Activated T-cell treated with anti-CD3 and anti-CD28 coated beads for 24 hours (primary cell): ENCODE measurements around the gene KCNQ2.

Experiments used
- DNase-seq: peaks from one replicate; pipeline ENCODE4 v3.0.0-alpha.2; 2020; ENCODE audit warnings: low read depth

The KCNQ2 gene

GRCh38 chr20:63434599-63435378 lies 37.7 kb downstream of the KCNQ2 start:
- DNase-seq, result peak; percentile 74

DNA sequence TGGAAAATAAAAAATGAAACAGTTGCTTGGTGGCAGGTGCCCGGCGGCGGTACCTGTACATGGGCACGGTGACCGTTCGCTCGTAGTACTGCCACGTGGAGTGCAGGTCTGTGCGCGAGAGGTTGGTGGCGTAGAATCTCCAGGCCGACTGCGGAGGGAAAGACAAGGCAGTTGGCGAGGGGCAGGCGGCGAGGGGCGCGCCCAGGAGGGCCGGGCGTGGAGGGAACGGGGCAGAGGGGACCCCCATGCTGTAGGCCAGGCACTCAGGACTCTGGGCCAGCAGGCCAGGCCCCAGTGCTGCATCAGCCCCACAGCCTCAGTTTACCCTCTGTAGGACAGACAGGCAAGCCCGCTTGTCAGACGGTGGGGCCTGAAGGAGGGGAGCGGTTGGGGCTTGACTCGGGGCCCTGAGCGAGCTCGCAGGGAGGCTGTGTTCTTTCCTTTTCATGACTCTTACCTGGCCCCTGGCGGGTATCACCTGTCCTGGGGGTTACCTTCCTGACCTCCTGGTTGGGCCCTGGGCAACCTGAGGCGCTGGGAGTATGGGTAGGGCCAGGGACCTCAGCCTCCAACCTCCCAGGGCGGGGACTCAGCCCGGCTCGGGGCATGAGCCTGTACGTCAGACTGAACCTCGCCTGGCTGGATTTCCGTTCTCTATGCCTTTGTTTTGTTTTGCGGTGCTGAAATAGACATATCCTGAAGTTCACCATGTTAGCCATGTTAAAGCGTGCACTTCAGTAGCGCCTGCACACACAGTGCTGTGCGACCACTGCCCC lies 38.5 kb downstream of the KCNQ2 start:
- DNase-seq, result no peak

- DNase-seq, result no peak
These were observed 39.1 kb downstream of the KCNQ2 start for GRCh38 chr20:63433351-63433750.

GRCh38 chr20:63432577-63433325 lies 39.7 kb downstream of the KCNQ2 start:
- no peak for DNase-seq

DNA sequence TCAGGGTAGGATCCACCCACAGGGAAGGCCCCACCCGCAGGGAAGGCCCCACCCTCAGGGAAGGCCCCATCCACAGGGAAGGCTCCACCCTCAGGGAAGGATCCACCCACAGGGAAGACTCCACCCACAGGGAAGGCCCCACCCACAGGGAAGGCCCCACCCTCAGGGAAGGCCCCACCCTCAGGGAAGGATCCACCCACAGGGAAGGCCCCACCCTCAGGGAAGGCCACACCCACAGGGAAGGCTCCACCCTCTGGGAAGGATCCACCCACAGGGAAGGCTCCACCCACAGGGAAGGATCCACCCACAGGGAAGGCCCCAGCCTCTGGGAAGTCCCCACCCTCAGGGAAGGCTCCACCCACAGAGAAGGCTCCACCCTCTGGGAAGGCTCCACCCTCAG lies 40.5 kb downstream of the KCNQ2 start:
- no peak for DNase-seq

- no peak for DNase-seq
These were observed 41.6 kb downstream of the KCNQ2 start for GRCh38 chr20:63430891-63431290.

GRCh38 chr20:63429992-63430391 lies 42.5 kb downstream of the KCNQ2 start:
- no peak for DNase-seq

GRCh38 chr20:63428906-63429575 lies 43.4 kb downstream of the KCNQ2 start:
- no peak for DNase-seq

- DNase-seq, result no peak
These were observed 44.6 kb downstream of the KCNQ2 start for GRCh38 chr20:63427724-63428330.

- DNase-seq, result no peak
These were observed 45.2 kb downstream of the KCNQ2 start for GRCh38 chr20:63427206-63427605.

- no peak for DNase-seq
These were observed 46.5 kb downstream of the KCNQ2 start for GRCh38 chr20:63425846-63426485.

DNA sequence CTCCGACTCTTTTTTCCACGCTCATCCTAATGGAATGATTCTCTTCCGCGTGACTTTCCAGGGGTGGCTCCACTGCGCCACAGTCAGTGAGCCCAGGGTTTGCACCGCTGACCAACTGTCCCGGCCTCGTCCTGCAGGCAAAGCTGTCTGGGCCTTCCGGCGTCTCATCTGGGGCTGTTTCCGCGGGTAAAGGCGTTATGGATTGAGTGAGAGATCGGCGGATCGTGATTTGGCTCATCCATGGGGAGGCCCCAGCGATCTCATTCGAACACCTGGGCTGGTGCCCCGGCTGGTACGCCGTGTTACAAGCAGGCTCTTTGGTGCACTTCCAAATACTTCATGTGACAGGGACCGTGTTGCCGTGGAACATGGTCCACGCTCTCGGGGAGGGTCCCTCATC lies 47.8 kb downstream of the KCNQ2 start:
- DNase-seq, result no peak

DNA sequence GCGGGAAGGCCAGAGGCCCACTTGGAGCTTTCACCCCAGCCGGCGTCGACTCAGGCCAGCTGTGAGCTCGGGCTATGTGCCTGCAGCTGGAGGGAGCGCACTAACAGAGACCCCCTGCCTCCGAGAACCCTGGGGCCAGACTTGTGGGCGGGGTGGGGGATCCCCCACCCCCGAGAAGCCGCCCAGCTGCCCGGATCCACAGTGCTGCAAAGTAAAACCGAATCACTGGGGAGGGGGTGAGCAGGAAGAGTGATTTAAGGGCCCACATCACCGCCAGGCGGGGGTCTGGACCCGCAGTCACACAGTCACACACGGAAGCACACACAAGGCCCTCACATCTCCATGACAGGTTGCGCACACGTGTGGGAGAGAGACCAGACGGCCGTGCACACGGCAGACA lies 48.7 kb downstream of the KCNQ2 start:
- no peak for DNase-seq

DNA sequence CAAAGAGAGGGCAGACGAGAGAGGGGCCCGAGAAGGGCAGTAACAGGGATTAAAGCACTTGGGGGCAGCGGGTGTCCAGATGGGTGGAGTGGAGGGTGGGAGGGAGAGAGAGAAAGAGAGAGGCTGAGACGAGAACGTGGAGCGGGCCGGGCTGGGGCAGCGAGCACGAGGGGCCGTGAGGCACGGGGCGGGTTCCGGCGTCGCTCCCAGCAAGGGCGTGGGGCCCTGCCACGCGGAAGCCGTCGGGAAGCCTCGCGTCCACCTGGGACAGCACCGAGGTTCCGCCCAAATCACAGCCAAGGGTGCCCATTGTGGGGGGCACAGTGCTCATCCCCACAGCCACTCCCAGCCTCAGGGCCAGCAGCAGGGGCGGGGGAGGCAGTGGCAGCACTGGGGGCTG lies 49.8 kb downstream of the KCNQ2 start:
- no peak for DNase-seq

- no peak for DNase-seq
These were observed 50.5 kb downstream of the KCNQ2 start for GRCh38 chr20:63421913-63422312.

DNA sequence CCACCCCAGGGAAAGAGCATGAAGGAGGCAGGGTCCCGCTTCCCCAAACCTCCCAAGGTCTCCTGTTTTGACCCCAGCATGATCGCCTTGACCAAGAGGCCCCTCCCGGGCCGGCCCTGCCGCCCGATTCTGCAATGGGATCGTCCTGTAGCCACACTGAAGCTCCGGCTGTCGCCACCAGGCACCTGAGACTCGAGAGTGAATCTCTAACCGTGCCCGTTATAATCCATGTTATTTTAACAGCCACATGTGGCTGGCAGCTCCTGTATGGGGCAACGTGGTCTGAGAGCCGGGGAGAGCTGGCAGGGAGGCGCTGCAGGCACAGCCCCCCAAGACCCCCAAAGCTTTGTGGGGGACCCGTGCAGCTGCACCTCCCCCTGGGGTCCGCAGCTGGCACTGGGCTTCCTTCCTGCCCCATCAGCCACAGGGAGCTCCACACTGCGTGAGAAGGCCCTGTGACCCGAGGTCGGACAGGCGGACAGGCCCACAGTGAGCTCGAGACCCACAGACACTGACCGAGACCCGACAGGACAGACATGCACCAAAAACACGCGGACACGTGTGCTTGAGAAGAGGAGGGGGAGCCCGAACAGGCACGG lies 51.3 kb downstream of the KCNQ2 start:
- no peak for DNase-seq

- no peak for DNase-seq
These were observed 51.9 kb downstream of the KCNQ2 start for GRCh38 chr20:63420359-63421093.

GRCh38 chr20:63419299-63419698 lies 53.2 kb downstream of the KCNQ2 start:
- no peak for DNase-seq

- no peak for DNase-seq
These were observed 53.8 kb downstream of the KCNQ2 start for GRCh38 chr20:63418617-63419016.

- DNase-seq, result no peak
These were observed 54.7 kb downstream of the KCNQ2 start for GRCh38 chr20:63417738-63418120.
